Liver (tissue), 9 donors: Measurements from ENCODE around the gene CYB5RL. TPM values are rescaled to one million over a fixed set of nuclear protein-coding genes. Genes with fewer than 3 reads are reported as not detected.

Source experiments
- DNase-seq: peaks from one replicate; pipeline ENCODE4 v3.0.0-alpha.2; 2017; ENCODE audit warnings: low spot score
- H3K27ac ChIP-seq, 2 donors: one replicate each; pipeline ENCODE4 v1.7.0; 2013; ENCODE audit warnings: inconsistent platforms in 2 of 2, low read length in 2 of 2, control low read depth in 1 of 2, low read depth in 1 of 2, mild to moderate bottlenecking in 1 of 2
- H3K27me3 ChIP-seq, 4 donors: one replicate each; pipeline versions ENCODE4 v1.6.1 to v1.7.0; 2013; ENCODE audit warnings: low read length in 3 of 4, inconsistent platforms in 1 of 4, mild to moderate bottlenecking in 1 of 4, moderate library complexity in 1 of 4; ENCODE audit not compliant: control insufficient read depth in 4 of 4, insufficient read depth in 4 of 4
- H3K36me3 ChIP-seq, 4 donors: one replicate each; pipeline versions ENCODE4 v1.6.1 to v1.7.0; 2013; ENCODE audit warnings: low read length in 3 of 4, mild to moderate bottlenecking in 3 of 4, low read depth in 1 of 4, moderate library complexity in 1 of 4; ENCODE audit not compliant: control insufficient read depth in 4 of 4, insufficient read depth in 3 of 4
- H3K4me1 ChIP-seq, 4 donors: one replicate each; pipeline versions ENCODE4 v1.6.1 to v1.7.0; 2013; ENCODE audit warnings: low read length in 3 of 4, mild to moderate bottlenecking in 3 of 4, moderate library complexity in 1 of 4; ENCODE audit not compliant: control insufficient read depth in 4 of 4, insufficient read depth in 4 of 4
- H3K4me3 ChIP-seq, 3 donors: one replicate each; pipeline versions ENCODE4 v1.6.1 to v1.7.0; 2013; ENCODE audit warnings: low read length in 3 of 3, control low read depth in 1 of 3, low read depth in 1 of 3, mild to moderate bottlenecking in 1 of 3
- H3K9ac ChIP-seq, 2 donors: one replicate each; pipeline ENCODE4 v1.7.0; 2013; ENCODE audit warnings: low read length in 2 of 2, mild to moderate bottlenecking in 2 of 2, moderate library complexity in 2 of 2, control low read depth in 1 of 2, low read depth in 1 of 2
- H3K9me3 ChIP-seq, 4 donors: one replicate each; pipeline versions ENCODE4 v1.6.1 to v1.7.0; 2013; ENCODE audit warnings: low read length in 3 of 4; ENCODE audit not compliant: control insufficient read depth in 4 of 4
- FOXA1 ChIP-seq: IDR thresholded peaks from 2 replicates; pipeline ENCODE4 v1.6.1; 2016; ENCODE audit warnings: antibody characterized with exemption
- FOXA2 ChIP-seq: IDR thresholded peaks from 2 replicates; pipeline ENCODE4 v1.6.1; 2016; ENCODE audit warnings: antibody characterized with exemption
- HNF4A ChIP-seq, 2 donors: conservative IDR thresholded peaks; 2 replicates each; pipeline ENCODE4 v1.6.1; 2016; ENCODE audit warnings: antibody characterized with exemption in 2 of 2, mild to moderate bottlenecking in 2 of 2
- JUND ChIP-seq, 2 donors: IDR thresholded peaks; 2 replicates each; pipeline ENCODE4 v1.6.1; 2016; ENCODE audit warnings: antibody characterized with exemption in 2 of 2
- RAD21 ChIP-seq, 2 donors: IDR thresholded peaks; 2 replicates each; pipeline ENCODE4 v1.6.1; 2016; ENCODE audit warnings: antibody characterized with exemption in 2 of 2, mild to moderate bottlenecking in 2 of 2
- RXRA ChIP-seq, 2 donors: IDR thresholded peaks; 2 replicates each; pipeline ENCODE4 v1.6.1; 2017 to 2018; ENCODE audit warnings: antibody characterized with exemption in 2 of 2, mild to moderate bottlenecking in 1 of 2
- SP1 ChIP-seq: IDR thresholded peaks from 2 replicates; pipeline ENCODE4 v1.6.1; 2018; ENCODE audit warnings: antibody characterized with exemption, mild to moderate bottlenecking
- WGBS: extraction: QIAGEN DNeasy Blood & Tissue Kit; methylation state at CpG from one replicate; pipeline ENCODE4 v1.1.7; 2013; 5-methylcytosine and 5-hydroxymethylcytosine counted together
- polyA plus RNA-seq, 2 donors: library from polyadenylated mRNA; stranded (reverse) in 1 of 2; unstranded in 1 of 2; fragments of 200-250 nt in 1 of 2; fragments of >200 nt in 1 of 2; fragmentation: Nextera tagmentation in 1 of 2; extraction: Ambion mirVana in 1 of 2; gene quantifications; one replicate each; pipeline versions ENCODE4 v1.2.1 to v1.2.3, GENCODE V29; 2013 to 2015
- total RNA-seq, 2 donors: library from RNA; depleted of rRNA; stranded (reverse); fragments of >200 nt; gene quantifications; one replicate each; pipeline ENCODE4 v1.2.3, GENCODE V29; 2014
- TF ChIP-seq, protein P1 (sequence below): IDR thresholded peaks from 2 replicates; pipeline ENCODE4 v1.6.1; 2016; ENCODE audit warnings: antibody characterized with exemption, mild to moderate bottlenecking
- TF ChIP-seq, protein P2 (sequence below): fragments of 150-350 bp; IDR thresholded peaks from 2 replicates; pipeline ENCODE4 v1.5.1; 2017; ENCODE audit warnings: improper control_type of control experiment, low read depth, low read length; ENCODE audit not compliant: missing input control
- TF ChIP-seq, protein P3 (sequence below): IDR thresholded peaks from 2 replicates; pipeline ENCODE4 v1.6.1; 2016; ENCODE audit warnings: antibody characterized with exemption
- donor health status: healthy.
- donor health status: healthy.
- donor health status: healthy.
- donor health status: healthy.
- donor health status: healthy.

The CYB5RL gene
- total and polyA plus RNA-seq, 4 donors: 1.5 to 4.5 (median 2.5) TPM

DNA sequence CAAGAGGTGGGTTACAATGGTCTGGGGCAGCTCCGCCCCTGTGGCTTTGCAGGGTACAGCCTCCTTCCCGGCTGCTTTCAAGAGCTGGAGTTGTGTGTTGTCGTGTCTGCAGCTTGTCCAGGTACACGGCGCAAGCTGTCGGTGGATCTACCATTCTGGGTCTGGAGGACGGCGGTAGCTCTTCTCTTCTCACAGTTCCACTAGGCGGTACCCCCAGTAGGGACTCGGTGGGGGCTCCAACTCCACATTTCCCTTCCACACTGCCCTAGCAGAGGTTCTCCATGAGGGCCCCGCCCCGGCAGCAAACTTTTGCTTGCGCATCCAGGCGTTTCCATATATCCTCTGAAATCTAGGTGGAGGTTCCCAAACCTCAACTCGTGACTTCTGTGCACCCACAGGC lies 34.7 kb downstream of the CYB5RL start:
- Histone ChIP-seq H3K27ac (no peak overlapping the region), H3K4me1 (no peaks in the 10 kb centered on the region), H3K4me3 (no peak overlapping the region), H3K9ac (no peak overlapping the region), H3K36me3 (no peaks in the 10 kb centered on the region), H3K9me3 (no peaks in the 10 kb centered on the region), H3K27me3 (no peaks in the 10 kb centered on the region)
- TF ChIP-seq FOXA1 (no peak), HNF4A (conservative IDR thresholded peaks at IDR 0.05) (no peak), JUND (IDR thresholded peaks at IDR 0.05) (no peak), RXRA (IDR thresholded peaks at IDR 0.05) (no peak), FOXA2 (no peak)
- TF ChIP-seq, protein P1, sequence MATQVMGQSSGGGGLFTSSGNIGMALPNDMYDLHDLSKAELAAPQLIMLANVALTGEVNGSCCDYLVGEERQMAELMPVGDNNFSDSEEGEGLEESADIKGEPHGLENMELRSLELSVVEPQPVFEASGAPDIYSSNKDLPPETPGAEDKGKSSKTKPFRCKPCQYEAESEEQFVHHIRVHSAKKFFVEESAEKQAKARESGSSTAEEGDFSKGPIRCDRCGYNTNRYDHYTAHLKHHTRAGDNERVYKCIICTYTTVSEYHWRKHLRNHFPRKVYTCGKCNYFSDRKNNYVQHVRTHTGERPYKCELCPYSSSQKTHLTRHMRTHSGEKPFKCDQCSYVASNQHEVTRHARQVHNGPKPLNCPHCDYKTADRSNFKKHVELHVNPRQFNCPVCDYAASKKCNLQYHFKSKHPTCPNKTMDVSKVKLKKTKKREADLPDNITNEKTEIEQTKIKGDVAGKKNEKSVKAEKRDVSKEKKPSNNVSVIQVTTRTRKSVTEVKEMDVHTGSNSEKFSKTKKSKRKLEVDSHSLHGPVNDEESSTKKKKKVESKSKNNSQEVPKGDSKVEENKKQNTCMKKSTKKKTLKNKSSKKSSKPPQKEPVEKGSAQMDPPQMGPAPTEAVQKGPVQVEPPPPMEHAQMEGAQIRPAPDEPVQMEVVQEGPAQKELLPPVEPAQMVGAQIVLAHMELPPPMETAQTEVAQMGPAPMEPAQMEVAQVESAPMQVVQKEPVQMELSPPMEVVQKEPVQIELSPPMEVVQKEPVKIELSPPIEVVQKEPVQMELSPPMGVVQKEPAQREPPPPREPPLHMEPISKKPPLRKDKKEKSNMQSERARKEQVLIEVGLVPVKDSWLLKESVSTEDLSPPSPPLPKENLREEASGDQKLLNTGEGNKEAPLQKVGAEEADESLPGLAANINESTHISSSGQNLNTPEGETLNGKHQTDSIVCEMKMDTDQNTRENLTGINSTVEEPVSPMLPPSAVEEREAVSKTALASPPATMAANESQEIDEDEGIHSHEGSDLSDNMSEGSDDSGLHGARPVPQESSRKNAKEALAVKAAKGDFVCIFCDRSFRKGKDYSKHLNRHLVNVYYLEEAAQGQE: no peak
- TF ChIP-seq, protein P2, sequence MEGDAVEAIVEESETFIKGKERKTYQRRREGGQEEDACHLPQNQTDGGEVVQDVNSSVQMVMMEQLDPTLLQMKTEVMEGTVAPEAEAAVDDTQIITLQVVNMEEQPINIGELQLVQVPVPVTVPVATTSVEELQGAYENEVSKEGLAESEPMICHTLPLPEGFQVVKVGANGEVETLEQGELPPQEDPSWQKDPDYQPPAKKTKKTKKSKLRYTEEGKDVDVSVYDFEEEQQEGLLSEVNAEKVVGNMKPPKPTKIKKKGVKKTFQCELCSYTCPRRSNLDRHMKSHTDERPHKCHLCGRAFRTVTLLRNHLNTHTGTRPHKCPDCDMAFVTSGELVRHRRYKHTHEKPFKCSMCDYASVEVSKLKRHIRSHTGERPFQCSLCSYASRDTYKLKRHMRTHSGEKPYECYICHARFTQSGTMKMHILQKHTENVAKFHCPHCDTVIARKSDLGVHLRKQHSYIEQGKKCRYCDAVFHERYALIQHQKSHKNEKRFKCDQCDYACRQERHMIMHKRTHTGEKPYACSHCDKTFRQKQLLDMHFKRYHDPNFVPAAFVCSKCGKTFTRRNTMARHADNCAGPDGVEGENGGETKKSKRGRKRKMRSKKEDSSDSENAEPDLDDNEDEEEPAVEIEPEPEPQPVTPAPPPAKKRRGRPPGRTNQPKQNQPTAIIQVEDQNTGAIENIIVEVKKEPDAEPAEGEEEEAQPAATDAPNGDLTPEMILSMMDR: no peak
- TF ChIP-seq, protein P3, sequence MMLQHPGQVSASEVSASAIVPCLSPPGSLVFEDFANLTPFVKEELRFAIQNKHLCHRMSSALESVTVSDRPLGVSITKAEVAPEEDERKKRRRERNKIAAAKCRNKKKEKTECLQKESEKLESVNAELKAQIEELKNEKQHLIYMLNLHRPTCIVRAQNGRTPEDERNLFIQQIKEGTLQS: no peak
- WGBS: 92% methylated on average over 15 of the region's 15 CpGs
- DNase-seq: no peak

DNA sequence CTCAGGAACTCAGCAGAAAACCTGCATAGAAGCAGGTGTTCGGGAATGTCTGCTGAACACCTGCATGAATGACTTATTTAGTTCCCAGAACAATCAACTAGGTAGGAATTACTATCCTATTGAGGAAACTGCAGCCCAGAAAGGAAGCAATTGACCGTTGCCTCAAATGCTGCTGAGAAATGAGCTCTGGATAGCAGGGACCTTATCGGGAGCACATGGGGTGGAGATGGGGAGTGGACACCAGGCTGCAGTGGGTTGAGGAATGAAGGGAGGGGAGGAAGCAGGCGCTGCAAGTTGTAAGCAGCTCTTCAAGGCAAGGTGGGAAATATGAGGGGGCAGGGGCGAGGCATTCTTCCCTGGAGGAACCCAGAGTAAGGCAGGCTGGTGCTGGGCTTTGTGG lies 36.3 kb downstream of the CYB5RL start:
- Histone ChIP-seq H3K9ac (no peak overlapping the region), H3K27me3 (no peaks in the 10 kb centered on the region), H3K36me3 (no peaks in the 10 kb centered on the region), H3K9me3 (no peaks in the 10 kb centered on the region), H3K4me1 (no peaks in the 10 kb centered on the region), H3K27ac (no peak overlapping the region), H3K4me3 (no peak overlapping the region)
- no peak for DNase-seq
- 85% methylated on average over 5 of the region's 5 CpGs for WGBS
- TF ChIP-seq, protein P2: no peak
- TF ChIP-seq SP1 (no peak), RXRA (IDR thresholded peaks at IDR 0.05) (no peak), RAD21 (IDR thresholded peaks at IDR 0.05) (no peak)
